RCC 7860 (cell line): ENCODE measurements around the gene MEX3D.
"Not testable (repeated sequence)": the region's sequence is repeated elsewhere in the genome, so short reads cannot be mapped to it uniquely, and the experiment has no call there.

Experiments used
- DNase-seq: peaks from one replicate; pipeline ENCODE4 v3.0.0-alpha.2; 2015; ENCODE audit warnings: low spot score
- FAIRE-seq: peaks from 2 replicates; lab custom pipeline; 2012; peaks lifted over from hg19 to GRCh38; lab: Jason Lieb, UNC

The MEX3D gene

GRCh38 chr19:1522061-1522460, 46.1 kb downstream of the MEX3D start:
- FAIRE-seq: no peak

GRCh38 chr19:1521636-1522035, 46.5 kb downstream of the MEX3D start:
- FAIRE-seq: no peak
- DNase-seq: no peak

More at GRCh38 chr19:1522061-1522460, 46.1 kb downstream of the MEX3D start:
- no peak for DNase-seq

GRCh38 chr19:1520203-1520780, 47.8 kb downstream of the MEX3D start:
- FAIRE-seq (no peak), DNase-seq (no peak)

GRCh38 chr19:1519802-1520201, 48.3 kb downstream of the MEX3D start:
- not testable (repeated sequence) for FAIRE-seq, DNase-seq

GRCh38 chr19:1518471-1518870, 49.7 kb downstream of the MEX3D start:
- FAIRE-seq (no peak), DNase-seq (no peak)

GRCh38 chr19:1516395-1516753, 51.8 kb downstream of the MEX3D start:
- no peak for DNase-seq
- FAIRE-seq: no peak

- DNase-seq (no peak), FAIRE-seq (no peak)
Measured at GRCh38 chr19:1514986-1515721, 53.0 kb downstream of the MEX3D start.

GRCh38 chr19:1514295-1514661, 53.8 kb downstream of the MEX3D start:
- no peak for FAIRE-seq
- DNase-seq: no peak

- DNase-seq (peak; percentile 36), FAIRE-seq (no peak)
Measured at GRCh38 chr19:1513499-1514294, 54.4 kb downstream of the MEX3D start.

- FAIRE-seq: no peak
- DNase-seq: peak; percentile 47
Measured at GRCh38 chr19:1512671-1513498, 55.2 kb downstream of the MEX3D start, which contains the start of gene ADAMTSL5. ADAMTSL5 (minus strand) TSS chr19:1513019; CDS start chr19:1510943, 2,076 bp downstream.

- no peak for DNase-seq
- no peak for FAIRE-seq
Measured at GRCh38 chr19:1511318-1512317, 56.5 kb downstream of the MEX3D start.

GRCh38 chr19:1510807-1511206, 57.3 kb downstream of the MEX3D start:
- FAIRE-seq (no peak), DNase-seq (no peak)

GRCh38 chr19:1510442-1510806, 57.7 kb downstream of the MEX3D start:
- no peak for FAIRE-seq
- DNase-seq: no peak

GRCh38 chr19:1509602-1510441, 58.3 kb downstream of the MEX3D start:
- FAIRE-seq: no peak
- DNase-seq: no peak

- DNase-seq (no peak), FAIRE-seq (no peak)
Measured at GRCh38 chr19:1508507-1508856, 59.6 kb downstream of the MEX3D start.

- peak; percentile 52 for DNase-seq
- no peak for FAIRE-seq
Measured at GRCh38 chr19:1507763-1508506, 60.2 kb downstream of the MEX3D start.

GRCh38 chr19:1507192-1507660, 60.9 kb downstream of the MEX3D start:
- DNase-seq (no peak), FAIRE-seq (no peak)
